ENCODE measurements around the gene CIT. TPM values are rescaled to one million over a fixed set of nuclear protein-coding genes. Genes with fewer than 3 reads are reported as not detected.
"Not testable (repeated sequence)": the region's sequence is repeated elsewhere in the genome, so short reads cannot be mapped to it uniquely, and the experiment has no call there.

CIT gene
- total RNA-seq, 6 experiments from 2014 or later, result 1.8 to 12.8 (median 3.3) TPM

DNA sequence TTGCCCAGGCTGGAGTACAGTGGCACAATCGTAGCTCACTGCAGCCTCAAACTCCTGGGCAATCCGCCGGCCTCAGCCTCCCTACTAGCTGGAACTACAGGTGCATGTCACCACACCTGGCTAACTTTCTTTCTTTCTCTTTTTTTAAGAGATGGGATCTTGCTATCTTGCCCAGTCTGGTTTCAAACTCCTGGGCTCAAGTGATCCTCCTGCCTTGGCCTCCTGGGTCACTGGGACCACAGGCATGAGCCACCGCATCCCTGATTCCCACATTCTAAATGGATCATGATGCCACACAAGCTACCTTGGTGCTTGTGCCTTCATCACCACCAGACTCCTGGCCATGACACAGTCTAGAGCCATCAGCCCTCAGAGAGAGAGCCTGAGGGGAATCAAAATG lies 165.4 kb downstream of the CIT start:
- ATAC-seq (no peak), DNase-seq (no peak)
- TF ChIP-seq POLR2A (IDR thresholded peaks at IDR 0.05), result no peak
- TF ChIP-seq, protein P1, sequence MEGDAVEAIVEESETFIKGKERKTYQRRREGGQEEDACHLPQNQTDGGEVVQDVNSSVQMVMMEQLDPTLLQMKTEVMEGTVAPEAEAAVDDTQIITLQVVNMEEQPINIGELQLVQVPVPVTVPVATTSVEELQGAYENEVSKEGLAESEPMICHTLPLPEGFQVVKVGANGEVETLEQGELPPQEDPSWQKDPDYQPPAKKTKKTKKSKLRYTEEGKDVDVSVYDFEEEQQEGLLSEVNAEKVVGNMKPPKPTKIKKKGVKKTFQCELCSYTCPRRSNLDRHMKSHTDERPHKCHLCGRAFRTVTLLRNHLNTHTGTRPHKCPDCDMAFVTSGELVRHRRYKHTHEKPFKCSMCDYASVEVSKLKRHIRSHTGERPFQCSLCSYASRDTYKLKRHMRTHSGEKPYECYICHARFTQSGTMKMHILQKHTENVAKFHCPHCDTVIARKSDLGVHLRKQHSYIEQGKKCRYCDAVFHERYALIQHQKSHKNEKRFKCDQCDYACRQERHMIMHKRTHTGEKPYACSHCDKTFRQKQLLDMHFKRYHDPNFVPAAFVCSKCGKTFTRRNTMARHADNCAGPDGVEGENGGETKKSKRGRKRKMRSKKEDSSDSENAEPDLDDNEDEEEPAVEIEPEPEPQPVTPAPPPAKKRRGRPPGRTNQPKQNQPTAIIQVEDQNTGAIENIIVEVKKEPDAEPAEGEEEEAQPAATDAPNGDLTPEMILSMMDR (IDR thresholded peaks at IDR 0.05), result no peak
- WGBS (ENCODE audit: insufficient coverage, low coverage, low lambda C conversion rate, missing lambda C conversion rate), result 97% methylated on average over 4 of the region's 4 CpGs
- intact Hi-C loops (cut with DNase I), result no loop called here
- Histone ChIP-seq H3K27ac (no peak overlapping the region), H3K9me3 (no peaks in the 10 kb centered on the region), H3K27me3 (no peaks in the 10 kb centered on the region), H3K4me3 (no peak overlapping the region), H3K36me3 (no peaks in the 10 kb centered on the region), H3K4me1 (peaks cover 0 to 19% (median 8%) of the 10 kb centered on the region in 4 donors)

DNA sequence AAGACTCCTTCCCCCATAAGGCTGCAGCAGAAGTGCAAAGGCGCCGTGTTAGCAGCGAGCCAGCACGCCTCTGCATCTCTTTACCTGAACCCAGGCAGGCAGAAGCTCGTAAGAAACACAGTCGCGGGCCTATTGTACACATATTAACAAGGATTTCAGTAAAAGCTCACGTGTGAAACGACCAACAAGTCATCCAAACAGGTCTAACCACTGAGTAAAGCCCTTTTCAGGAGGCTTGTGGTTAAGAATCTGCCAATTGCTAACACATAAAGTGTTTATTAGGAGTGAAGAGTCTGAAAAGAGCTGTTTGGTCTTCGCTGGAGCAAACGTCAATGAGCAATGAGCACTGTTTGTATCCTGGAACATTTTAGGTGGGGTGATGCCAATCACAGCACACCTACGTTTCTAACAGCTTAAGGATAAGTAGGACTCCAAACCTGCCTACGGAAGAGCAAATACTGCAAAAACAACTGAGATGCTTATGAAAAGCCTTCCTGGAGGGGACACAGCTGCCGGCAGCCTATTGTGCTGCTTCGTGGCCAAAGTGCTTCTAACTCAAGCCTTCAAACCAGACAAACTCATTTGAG lies 166.1 kb downstream of the CIT start:
- Histone ChIP-seq H3K4me3 (no peak overlapping the region), H3K27me3 (no peaks in the 10 kb centered on the region), H3K4me1 (peaks cover 0 to 14% (median 5%) of the 10 kb centered on the region in 4 donors), H3K36me3 (no peaks in the 10 kb centered on the region), H3K9me3 (no peaks in the 10 kb centered on the region), H3K27ac (no peak overlapping the region)
- intact Hi-C loops (cut with DNase I), result no loop called here
- TF ChIP-seq, protein P1 (IDR thresholded peaks at IDR 0.05), result no peak
- no peak for TF ChIP-seq POLR2A (IDR thresholded peaks at IDR 0.05)
- DNase-seq (no peak), ATAC-seq (no peak)
- WGBS (ENCODE audit: insufficient coverage, low coverage, low lambda C conversion rate, missing lambda C conversion rate), result 93% methylated on average over 10 of the region's 15 CpGs

DNA sequence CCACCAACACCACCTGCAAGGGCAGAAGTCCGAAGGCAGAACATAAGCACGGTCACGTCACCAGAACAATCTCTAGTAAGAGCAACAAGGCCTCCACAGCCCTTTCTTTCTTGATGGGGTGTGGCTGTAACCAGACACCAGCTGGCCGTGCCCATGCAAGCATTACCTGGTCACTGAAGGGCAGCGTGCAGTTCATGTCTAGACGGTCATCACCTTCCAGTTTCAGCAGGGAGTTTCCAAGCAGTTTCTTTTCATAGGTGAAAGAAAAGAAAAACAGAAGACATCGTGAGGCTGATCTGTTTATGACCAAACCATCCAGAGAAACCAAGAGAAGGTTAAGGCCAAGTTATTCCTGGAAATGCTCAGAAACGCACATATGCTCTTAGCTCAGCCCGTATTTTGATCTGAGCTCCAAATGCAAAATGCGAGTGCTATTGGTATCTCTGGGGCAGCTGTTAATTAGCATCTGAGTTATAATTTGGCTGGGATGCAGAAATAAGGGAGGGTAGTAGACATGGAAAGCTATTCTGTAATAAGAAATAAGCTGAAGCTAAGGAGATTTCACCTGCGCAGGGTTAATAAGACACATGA lies 166.7 kb downstream of the CIT start:
- no peaks in the 10 kb centered on the region for H3K27me3 ChIP-seq
- no peaks in the 10 kb centered on the region for H3K36me3 ChIP-seq
- H3K27ac ChIP-seq, result no peak overlapping the region
- H3K4me3 ChIP-seq, result no peak overlapping the region
- H3K4me1 ChIP-seq, result peaks cover 0 to 9% (median 4%) of the 10 kb centered on the region in 4 donors
- intact Hi-C loops (cut with DNase I), result no loop called here
- 88% methylated on average over 5 of the region's 11 CpGs for WGBS (ENCODE audit: insufficient coverage, low coverage, low lambda C conversion rate, missing lambda C conversion rate)
- TF ChIP-seq, protein P1 (IDR thresholded peaks at IDR 0.05), result no peak
- ATAC-seq (no peak), DNase-seq (no peak)
- no peaks in the 10 kb centered on the region for H3K9me3 ChIP-seq

DNA sequence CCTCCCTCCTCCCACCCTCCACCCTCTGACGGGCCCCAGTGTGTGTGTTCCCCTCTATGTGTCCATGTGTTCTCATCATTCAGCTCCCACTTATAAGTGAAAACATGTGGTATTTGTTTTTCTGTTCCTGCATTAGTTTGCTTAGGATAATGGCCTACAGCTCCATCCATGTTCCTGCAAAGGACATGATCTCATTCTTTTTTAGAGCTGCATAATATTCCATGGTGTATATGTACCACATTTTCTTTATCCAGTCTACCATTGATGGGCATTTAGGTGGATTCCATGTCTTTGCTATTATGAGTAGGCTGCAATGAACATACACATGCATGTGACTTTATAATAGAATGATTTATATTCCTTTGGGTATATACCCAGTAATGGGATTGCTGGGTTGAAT lies 170.7 kb downstream of the CIT start:
- intact Hi-C loops (cut with DNase I); ATAC-seq; DNase-seq; H3K4me1 ChIP-seq; H3K36me3 ChIP-seq; H3K4me3 ChIP-seq; H3K27ac ChIP-seq; H3K9me3 ChIP-seq; H3K27me3 ChIP-seq: not testable (repeated sequence)
- WGBS (ENCODE audit: insufficient coverage, low coverage, low lambda C conversion rate, missing lambda C conversion rate), result 90% methylated on average over 1 of the region's 1 CpG

DNA sequence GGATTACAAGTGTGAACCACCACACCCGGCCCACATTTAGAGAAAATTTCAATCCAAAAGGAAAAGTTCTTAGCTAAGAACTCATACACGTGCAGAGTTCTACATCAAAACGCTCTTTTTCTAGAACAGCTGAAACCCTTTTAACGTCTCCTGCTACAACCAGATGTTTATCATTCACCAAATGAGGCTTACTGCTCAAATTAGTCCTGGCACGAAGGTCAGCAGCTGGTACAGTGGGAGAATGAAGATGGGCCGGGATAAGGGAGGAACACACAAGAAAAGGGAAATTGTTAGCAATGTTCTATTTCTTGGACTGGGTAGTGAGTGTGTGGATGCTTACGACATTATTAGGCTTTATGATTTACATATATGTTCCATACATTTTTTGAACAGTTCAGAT lies 171.9 kb downstream of the CIT start:
- H3K36me3 ChIP-seq, result no peaks in the 10 kb centered on the region
- no peaks in the 10 kb centered on the region for H3K27me3 ChIP-seq
- intact Hi-C loops (cut with DNase I), result no loop called here
- WGBS (ENCODE audit: insufficient coverage, low coverage, low lambda C conversion rate, missing lambda C conversion rate), result 91% methylated on average over 7 of the region's 7 CpGs
- H3K9me3 ChIP-seq, result no peaks in the 10 kb centered on the region
- DNase-seq (no peak), ATAC-seq (no peak)
- TF ChIP-seq POLR2A (IDR thresholded peaks at IDR 0.05), result no peak
- TF ChIP-seq, protein P1 (IDR thresholded peaks at IDR 0.05), result no peak
- no peak overlapping the region for H3K27ac ChIP-seq
- H3K4me1 ChIP-seq, result no peaks in the 10 kb centered on the region
- no peak overlapping the region for H3K4me3 ChIP-seq
